ENCODE results near the gene APOL1.
"Not testable (repeated sequence)": the region's sequence is repeated elsewhere in the genome, so short reads cannot be mapped to it uniquely, and the experiment has no call there.

- not testable (repeated sequence) for TF ChIP-seq POLR2A (IDR thresholded peaks at IDR 0.05; ENCODE audit: low read length); GATA1 (IDR thresholded peaks at IDR 0.05; ENCODE audit: low read depth, low read length)
Observed at GRCh38 chr22:36261675-36262074, 8.7 kb downstream of the APOL1 start.
